ENCODE data around the gene WNT16. TPM values are rescaled to one million over a fixed set of nuclear protein-coding genes. Genes with fewer than 3 reads are reported as not detected.

Gene WNT16
- total RNA-seq, 1 experiment from 2014 or later = 0.39 TPM

- in situ Hi-C loops (cut with HindIII; ENCODE audit: low pct_unique_long_range_greater_than_20kb, low sequenced_read_pairs) = no loop called here
- ATAC-seq (no peak), DNase-seq (ENCODE audit: low read depth, low spot score) (no peak)
Observed at GRCh38 chr7:121286186-121286585, 42.6 kb upstream of the WNT16 start.

DNA sequence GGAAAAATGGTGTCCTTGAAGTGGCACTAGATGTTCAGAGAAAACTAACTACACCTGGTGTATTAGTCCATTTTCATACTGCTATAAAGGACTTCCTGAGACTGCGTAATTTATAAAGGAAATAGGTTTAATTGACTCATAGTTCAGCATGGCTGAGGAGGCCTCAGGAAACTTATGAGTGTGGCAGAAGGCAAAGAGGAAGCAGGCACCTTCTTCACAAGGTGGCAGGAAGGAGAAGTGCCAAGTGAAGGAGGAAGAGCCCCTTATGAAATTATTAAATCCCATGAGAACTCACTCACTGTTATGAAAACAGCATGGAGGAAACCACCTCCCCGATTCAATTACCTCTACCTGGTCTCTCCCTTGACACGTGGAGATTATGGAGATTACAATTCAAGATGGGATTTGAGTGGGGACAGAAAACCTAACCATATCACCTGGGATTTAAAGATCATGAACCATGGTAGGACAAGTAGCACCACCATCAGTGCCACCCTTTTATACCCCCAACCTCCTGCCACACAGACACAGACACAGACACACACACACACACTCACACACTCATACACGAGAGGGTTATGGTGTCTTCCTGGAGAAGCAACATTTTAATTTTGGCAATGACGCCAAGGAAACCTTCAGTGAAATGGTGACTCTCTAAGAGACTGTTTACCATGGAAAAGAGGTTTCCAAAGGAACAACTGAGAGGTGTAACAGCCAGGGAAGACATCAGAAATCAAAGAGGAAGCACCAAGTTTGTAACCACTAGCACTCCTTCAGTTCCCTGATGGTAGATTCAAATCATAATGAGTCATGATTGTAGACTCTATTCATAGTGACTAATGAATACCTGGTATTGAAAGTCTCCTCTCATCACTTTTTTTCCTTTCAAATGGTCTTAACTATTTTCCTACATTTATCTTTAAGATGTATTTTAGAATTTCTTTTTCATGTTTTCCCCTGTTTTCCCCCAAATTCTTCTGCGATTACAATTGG lies 41.8 kb upstream of the WNT16 start:
- POLR2A ChIA-PET = no interaction called here
- no peak for ATAC-seq
- no TSS peak for BruUV-seq (replicated peaks)
- Histone ChIP-seq H3K9me3 (ENCODE audit: control insufficient read depth, insufficient read depth, low read depth, low read length) (no peaks in the 10 kb centered on the region), H3K36me3 (ENCODE audit: control insufficient read depth, insufficient read depth, low read length) (no peaks in the 10 kb centered on the region), H3K27me3 (ENCODE audit: control insufficient read depth, insufficient read depth, low read length) (no peaks in the 10 kb centered on the region), H3K4me3 (ENCODE audit: low read depth in 2 of 2, low read length in 2 of 2) (no peak overlapping the region), H3K4me1 (ENCODE audit: control insufficient read depth, insufficient read depth, low read length) (no peaks in the 10 kb centered on the region), H3K27ac (ENCODE audit: low read length) (no peak overlapping the region)
- intact Hi-C loops (cut with micrococcal nuclease; ENCODE audit: unreplicated experiment) = no loop called here
- CTCF ChIA-PET = no interaction called here
- in situ Hi-C loops (cut with HindIII; ENCODE audit: low pct_unique_long_range_greater_than_20kb, low sequenced_read_pairs) = no loop called here
- no peak for TF ChIP-seq SIN3A (IDR thresholded peaks at IDR 0.05; ENCODE audit: borderline replicate concordance, insufficient read depth, low read depth, low read length)
- TF ChIP-seq, protein P1, sequence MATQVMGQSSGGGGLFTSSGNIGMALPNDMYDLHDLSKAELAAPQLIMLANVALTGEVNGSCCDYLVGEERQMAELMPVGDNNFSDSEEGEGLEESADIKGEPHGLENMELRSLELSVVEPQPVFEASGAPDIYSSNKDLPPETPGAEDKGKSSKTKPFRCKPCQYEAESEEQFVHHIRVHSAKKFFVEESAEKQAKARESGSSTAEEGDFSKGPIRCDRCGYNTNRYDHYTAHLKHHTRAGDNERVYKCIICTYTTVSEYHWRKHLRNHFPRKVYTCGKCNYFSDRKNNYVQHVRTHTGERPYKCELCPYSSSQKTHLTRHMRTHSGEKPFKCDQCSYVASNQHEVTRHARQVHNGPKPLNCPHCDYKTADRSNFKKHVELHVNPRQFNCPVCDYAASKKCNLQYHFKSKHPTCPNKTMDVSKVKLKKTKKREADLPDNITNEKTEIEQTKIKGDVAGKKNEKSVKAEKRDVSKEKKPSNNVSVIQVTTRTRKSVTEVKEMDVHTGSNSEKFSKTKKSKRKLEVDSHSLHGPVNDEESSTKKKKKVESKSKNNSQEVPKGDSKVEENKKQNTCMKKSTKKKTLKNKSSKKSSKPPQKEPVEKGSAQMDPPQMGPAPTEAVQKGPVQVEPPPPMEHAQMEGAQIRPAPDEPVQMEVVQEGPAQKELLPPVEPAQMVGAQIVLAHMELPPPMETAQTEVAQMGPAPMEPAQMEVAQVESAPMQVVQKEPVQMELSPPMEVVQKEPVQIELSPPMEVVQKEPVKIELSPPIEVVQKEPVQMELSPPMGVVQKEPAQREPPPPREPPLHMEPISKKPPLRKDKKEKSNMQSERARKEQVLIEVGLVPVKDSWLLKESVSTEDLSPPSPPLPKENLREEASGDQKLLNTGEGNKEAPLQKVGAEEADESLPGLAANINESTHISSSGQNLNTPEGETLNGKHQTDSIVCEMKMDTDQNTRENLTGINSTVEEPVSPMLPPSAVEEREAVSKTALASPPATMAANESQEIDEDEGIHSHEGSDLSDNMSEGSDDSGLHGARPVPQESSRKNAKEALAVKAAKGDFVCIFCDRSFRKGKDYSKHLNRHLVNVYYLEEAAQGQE (IDR thresholded peaks at IDR 0.05; ENCODE audit: insufficient read depth in 1 of 2, low read depth in 2 of 2, low read length in 1 of 2) = no peak
- DNase-seq (ENCODE audit: low read depth, low spot score) = no peak

More at GRCh38 chr7:121286186-121286585, 42.6 kb upstream of the WNT16 start:
- POLR2A ChIA-PET = no interaction called here
- TF ChIP-seq POLR2AphosphoS5 (IDR thresholded peaks at IDR 0.05; ENCODE audit: low read depth, low read length) (no peak), TCF7L2 (IDR thresholded peaks at IDR 0.05; ENCODE audit: low read depth, low read length) (no peak), SIN3A (IDR thresholded peaks at IDR 0.05; ENCODE audit: borderline replicate concordance, insufficient read depth, low read depth, low read length) (no peak)
- TF ChIP-seq, protein P1 (IDR thresholded peaks at IDR 0.05; ENCODE audit: insufficient read depth in 1 of 2, low read depth in 2 of 2, low read length in 1 of 2) = no peak
- TF ChIP-seq, protein P2, sequence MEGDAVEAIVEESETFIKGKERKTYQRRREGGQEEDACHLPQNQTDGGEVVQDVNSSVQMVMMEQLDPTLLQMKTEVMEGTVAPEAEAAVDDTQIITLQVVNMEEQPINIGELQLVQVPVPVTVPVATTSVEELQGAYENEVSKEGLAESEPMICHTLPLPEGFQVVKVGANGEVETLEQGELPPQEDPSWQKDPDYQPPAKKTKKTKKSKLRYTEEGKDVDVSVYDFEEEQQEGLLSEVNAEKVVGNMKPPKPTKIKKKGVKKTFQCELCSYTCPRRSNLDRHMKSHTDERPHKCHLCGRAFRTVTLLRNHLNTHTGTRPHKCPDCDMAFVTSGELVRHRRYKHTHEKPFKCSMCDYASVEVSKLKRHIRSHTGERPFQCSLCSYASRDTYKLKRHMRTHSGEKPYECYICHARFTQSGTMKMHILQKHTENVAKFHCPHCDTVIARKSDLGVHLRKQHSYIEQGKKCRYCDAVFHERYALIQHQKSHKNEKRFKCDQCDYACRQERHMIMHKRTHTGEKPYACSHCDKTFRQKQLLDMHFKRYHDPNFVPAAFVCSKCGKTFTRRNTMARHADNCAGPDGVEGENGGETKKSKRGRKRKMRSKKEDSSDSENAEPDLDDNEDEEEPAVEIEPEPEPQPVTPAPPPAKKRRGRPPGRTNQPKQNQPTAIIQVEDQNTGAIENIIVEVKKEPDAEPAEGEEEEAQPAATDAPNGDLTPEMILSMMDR (IDR thresholded peaks at IDR 0.05) = no peak
- intact Hi-C loops (cut with micrococcal nuclease; ENCODE audit: unreplicated experiment) = no loop called here
- CTCF ChIA-PET = no interaction called here
- Histone ChIP-seq H3K36me3 (ENCODE audit: control insufficient read depth, insufficient read depth, low read length) (no peaks in the 10 kb centered on the region), H3K9me3 (ENCODE audit: control insufficient read depth, insufficient read depth, low read depth, low read length) (no peaks in the 10 kb centered on the region), H3K4me1 (ENCODE audit: control insufficient read depth, insufficient read depth, low read length) (no peaks in the 10 kb centered on the region), H3K4me3 (ENCODE audit: low read depth in 2 of 2, low read length in 2 of 2) (no peak overlapping the region), H3K27me3 (ENCODE audit: control insufficient read depth, insufficient read depth, low read length) (no peaks in the 10 kb centered on the region), H3K27ac (ENCODE audit: low read length) (no peak overlapping the region)
- no TSS peak for BruUV-seq (replicated peaks)
